Measurements from ENCODE around the gene CD38.
"Not testable (repeated sequence)": the region's sequence is repeated elsewhere in the genome, so short reads cannot be mapped to it uniquely, and the experiment has no call there.

The CD38 gene

DNA sequence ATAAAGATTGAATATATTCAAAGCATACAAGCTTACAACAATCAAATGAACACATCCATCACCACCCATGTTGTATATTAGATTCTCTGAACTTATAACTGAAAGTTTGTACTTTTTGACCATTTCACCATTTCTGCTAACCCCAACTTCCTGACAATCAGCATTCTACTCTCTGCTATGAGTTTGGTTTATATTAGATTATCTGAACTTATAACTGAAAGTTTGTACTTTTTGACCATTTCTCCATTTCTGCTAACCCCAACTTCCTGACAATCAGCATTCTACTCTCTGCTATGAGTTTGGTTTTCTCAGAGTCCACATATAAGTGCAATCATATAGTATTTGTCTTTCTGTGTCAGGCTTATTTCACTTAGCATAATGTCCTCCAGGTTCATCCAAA, 15.7 kb upstream of the CD38 start:
- not testable (repeated sequence) for DNase-seq (ENCODE audit: low read depth in 2 of 2)

DNA sequence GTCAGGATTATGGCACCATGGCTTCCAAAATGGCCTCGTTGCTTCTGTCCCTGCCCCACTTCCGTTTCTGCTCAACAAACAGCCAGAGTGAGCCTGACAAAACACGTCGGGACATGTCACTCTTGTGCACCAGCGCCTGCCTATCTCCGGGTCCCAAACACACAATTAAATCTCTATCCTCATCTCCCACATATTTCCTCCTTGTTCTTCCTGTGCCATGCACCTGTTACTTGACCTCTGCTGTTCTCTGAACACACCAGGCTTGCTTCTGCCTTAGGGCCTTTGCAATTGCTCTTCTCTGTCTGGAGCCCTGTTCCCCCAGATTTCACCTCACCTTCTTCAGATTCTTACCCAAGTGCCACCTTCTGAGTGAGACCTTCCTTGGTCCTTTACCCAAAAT, 12.7 kb upstream of the CD38 start:
- no peak for DNase-seq (ENCODE audit: low read depth in 2 of 2)

DNA sequence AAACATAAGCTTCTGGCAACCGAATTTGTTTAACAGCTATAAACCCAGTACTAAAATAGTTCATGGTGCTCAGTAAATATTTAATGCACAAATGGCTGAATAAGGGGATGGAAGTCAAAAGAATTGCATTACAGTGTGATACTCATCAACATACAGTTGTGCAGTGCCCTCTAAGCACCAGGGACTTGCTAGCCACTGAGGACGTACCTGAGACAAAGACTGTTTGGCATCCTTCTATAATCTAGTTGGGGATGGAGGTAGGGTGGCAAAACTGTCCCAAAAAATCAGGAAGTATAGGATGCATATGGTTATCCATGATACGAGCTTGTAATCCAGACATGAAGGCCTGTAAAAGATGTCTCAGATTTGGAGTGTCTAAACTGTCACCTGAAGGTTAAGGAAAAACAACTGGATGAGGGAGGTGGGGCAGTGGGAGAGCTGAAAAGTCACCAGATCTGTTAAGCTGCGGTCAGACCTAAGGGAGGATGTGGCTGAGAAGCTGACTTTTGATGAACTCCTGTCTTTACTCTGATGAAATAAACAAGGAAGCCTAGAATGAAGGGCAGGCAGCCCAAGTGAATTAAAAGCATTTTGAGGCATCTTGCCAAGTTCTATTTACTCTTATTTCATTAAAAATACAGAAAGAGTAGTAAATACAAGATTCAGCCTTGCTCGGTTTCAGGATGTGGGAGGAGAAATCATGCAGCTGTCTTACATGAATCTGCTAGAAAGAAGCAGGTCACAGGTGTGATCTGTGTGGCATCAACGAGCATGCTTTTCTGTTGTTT, 12.0 kb upstream of the CD38 start:
- DNase-seq (ENCODE audit: low read depth in 2 of 2), result no peak

DNA sequence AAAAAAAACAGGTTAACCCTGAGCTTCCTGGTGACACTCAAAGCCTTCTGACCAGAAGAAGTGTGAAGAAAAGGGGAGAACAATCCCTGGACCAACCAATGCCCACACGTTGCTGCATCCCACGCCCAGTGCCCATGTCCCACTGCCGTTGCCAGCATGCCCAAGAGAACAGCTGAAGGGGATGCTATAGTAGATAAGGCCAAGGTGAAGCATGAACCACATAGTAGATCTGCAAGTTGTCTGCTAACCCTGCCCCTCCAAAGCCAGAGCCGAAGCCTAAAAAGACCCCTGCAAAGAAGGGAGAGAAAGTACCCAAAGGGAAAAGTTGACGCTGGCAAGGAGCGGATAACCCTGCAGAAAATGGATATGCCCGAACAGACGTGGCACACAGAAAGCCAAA, 11.3 kb upstream of the CD38 start:
- DNase-seq (ENCODE audit: low read depth in 2 of 2), result no peak

DNA sequence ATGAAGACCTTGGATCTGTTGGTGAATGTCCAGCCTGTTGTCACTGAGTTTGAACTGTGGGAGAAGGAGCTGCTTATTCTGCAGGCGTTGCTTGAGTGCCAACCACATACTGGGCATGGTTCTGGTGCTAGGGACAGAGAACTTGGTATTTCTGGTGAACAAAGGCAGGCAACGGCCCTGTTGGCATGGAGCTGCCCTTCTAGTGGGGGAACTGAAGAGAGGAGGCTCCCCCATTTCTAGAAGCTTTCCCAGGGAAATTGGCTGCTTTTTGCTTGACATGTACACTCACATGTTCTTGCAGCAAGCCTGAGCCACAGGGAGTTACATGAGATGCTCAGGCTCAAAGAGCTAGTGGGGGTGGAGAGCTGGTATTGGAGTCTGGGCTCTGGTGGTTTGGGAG, 8.9 kb upstream of the CD38 start:
- DNase-seq (ENCODE audit: low read depth in 2 of 2), result no peak

DNA sequence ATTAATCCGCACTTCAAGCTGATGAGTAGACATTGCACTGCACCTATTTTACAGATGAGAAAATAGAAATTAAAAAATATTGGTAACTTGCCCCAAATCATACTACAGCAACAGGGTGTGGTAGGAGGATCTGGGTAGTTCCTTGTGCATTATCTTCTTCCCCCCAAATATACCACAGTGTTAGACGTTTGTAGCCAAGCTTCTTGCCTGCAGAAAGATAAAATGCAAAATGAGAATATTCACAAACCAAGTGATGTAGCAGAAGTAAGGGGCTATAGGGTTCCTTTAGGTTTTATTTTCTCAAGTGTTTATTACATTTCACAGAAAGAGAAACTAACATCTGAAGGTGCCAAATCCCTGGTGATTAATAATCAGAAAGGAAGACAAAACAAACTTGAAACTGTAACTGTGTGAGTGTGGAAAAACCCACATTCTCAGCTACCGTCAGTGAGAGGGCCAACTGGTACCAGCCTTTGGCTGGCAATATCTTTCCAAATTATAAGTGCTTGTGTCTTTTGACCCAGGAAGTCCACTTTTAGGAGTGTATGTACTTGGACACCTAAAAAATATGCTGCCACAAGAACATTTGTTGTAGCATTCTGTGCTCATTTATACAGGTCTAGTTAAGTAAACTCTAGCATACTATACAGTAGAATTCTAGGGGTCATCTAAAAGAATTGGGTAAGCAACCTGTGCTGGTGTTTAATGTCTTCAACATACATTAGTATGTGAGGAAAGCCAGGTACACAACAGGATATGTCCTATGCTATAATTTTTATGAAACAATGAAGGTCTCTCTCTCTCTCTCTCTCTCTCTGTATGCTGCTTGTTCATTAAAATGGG, 6.7 kb upstream of the CD38 start:
- DNase-seq (ENCODE audit: low read depth in 2 of 2), result no peak

DNA sequence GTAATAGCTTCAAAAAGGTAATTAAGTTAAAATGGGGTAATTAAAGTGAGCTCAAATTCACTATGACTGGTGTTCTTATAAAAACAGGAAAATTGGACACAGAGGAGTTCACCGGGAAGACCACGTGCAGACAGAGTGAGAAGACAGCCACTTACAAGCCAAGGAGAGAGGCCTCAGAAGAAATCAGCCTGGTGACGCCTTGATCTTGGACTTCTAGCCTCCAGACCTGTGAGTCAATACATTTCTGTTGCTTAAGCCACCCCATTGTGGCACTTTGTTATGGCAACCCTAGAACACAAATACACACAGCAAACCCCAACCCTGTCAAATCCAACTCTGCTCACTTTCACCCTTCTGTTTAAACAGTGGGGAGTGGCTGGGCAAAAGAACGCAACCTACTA, 4.1 kb upstream of the CD38 start:
- no peak for DNase-seq (ENCODE audit: low read depth in 2 of 2)

DNA sequence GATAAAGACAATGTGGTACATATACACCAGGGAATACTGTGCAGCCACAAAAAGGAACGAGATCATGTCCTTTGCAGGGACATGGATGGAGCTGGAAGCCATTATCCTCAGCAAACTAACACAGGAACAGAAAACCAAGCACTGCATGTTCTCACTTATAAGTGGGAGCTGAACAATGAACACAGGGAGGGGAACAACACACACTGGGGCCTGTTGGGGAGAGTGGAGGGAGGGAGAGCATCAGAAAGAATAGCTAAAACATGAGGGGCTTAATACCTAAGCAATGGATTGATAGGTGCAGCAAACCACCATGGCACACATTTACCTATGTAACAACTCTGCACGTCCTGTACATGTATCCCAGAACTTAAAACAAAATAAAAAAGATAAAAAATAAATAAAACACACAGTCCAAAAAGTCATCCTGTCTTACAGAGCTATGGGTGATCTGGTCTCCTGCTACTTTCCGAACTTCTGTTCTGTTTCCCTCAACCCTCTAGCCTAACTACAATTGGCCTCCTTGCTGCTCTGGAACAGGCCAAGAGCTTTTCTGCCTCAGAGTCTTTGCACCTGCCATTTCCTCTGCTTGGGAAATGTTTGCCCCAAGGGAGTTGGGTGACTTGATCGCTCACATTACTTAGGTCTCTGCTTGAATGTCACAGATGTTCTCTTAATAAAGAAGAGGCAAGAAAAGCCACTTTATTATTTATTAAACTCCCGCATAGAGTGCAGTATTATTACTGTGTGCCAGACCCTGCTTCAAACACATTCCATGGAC, 1.1 kb upstream of the CD38 start:
- DNase-seq (ENCODE audit: low read depth in 2 of 2), result no peak

DNA sequence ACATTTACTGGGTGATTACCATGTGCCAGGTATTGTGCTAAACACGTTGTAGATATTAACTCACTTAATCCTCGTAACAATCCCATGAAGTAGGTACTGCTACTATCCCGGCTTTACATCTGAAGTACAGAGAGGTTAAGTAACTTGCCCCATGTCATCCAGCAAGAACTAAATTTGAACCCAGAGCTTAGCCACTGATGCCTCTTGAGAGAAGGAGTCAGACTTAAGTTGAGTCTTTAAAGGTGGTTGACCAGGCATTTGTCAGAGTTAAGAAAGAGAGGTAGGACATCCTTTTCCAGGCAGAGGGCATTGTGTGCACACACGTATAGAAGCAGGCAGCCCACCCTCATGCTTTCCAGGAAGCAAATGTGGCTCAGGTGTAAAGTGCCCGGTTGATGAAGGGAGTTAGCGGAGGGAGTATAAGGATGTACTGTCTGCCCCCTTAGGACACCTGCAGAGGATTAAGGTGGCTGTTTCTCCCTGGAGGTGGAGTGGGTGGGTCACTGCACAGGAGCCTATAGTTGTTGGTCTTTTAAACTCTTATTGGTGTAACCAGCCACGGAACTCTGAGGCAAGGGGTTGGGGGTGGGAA, 335 bp upstream of the CD38 start:
- DNase-seq (ENCODE audit: low read depth in 2 of 2), result no peak

DNA sequence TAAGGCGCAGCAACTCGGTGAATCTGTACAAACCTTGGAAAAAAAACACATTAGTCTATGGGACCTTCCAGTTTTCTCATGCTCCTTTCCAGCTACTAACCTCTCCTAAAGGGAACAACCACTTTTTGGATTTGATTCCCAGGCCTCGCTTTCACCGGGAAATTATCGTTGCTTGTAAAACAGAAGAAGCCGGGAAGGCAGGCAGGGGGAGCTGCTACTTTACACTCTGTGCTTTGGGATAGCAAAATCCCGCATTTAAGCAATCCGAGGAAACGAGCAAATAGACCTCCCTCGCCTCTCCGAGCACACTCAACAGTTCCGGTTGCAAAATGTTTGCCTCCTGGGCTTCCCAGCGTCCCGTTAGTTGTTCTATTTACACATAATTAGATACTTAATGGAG, 1.2 kb downstream of the CD38 start:
- DNase-seq (ENCODE audit: low read depth in 2 of 2), result no peak

DNA sequence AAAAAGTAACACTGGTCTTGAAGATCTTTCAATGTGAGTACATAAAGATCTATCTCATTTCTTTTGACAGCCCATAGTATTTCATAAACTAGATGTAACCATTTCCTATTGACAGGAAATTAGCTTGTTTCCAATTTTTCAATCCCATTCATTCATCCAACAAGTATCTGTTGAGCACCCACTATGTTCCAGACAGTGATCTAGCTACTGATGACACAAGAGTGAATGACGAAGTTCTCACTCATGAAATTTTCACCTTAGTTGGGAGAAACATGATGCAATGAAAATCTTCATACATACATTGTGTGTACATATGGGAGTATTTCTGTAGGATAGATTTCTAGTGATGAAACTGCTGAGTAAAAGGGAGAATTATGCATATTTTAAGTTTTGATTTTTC, 1.7 kb downstream of the CD38 start:
- DNase-seq (ENCODE audit: low read depth in 2 of 2), result no peak

DNA sequence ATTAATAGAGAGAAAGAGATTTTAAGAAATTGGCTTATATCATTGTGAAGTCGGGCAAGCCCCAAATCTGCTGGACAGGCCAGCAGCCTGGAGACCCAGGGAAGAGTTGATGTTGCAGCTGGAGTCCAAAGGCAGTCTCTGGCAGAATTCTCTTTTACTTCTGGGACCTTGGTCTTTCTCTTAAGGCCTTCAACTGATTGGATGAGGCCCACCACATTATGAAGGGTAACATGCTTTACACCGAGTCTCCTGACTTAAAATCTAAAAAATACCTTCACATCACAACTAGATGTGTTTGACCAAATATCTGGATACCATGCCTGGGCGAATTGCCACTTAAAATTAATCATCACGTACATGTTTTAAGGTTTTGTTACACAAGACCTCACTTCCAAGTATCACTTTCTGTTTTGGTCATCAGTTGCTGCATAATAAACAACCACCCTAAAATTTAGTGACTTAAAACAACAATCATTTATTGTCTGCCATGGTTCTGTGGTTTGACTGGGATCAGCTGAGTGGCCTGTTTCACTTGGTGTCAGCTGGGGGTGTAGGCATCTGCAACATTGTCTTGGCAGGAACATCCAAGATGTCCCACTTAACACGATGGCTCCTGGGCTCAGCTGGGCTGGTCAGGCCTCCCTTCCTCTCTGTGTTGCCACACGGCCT, 3.4 kb downstream of the CD38 start:
- no peak for DNase-seq (ENCODE audit: low read depth in 2 of 2)

DNA sequence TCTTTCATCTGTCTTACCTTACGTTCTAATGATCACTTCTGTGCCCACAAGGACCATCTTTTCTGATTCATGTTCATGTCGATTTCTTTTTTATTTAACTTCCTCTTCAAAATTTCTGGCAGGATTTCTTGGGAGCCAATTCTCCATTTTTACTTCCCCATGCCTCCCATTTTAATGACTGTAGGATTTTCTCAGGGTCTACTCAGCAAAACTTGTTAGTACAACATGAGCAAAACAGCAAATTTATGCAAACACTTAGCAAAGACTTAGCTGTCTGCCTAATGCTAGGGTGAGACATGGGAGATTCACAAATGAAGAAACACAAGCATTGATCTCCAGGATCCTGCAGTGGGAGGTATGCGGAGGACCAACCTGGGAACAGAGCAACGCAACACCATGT, 5.5 kb downstream of the CD38 start:
- no peak for DNase-seq (ENCODE audit: low read depth in 2 of 2)

DNA sequence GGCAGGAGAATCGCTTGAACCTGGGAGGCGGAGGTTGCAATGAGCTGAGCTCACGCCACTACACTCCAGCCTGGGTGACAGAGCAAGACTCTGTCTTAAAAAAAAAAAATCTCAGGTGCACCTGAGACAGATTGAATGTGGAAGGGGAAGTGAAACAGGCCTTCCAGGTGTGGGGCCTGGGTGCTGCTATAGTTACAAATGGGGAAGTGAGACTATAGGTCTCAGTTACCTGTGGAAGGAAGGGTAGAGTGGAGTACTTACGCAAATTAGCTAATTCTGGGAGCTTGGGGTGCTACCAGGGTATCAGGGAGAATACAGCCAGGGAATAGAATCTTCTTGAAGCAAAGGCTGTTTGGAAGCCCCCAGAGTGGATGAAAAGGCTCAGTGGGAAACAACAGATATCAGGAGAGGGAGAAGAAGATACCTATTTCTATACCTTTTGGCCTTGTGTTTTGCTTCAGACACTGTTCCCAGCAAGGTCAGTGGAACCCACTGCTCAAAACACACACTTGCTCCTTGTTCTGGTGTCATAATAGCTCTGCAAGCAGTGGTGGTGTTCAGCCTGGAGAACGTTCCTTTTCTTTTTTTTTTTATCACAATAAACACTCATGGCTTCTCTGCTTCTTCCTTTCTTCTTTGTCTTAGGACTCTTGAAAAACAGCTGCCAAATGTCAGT, 7.0 kb downstream of the CD38 start:
- DNase-seq (ENCODE audit: low read depth in 2 of 2), result no peak

DNA sequence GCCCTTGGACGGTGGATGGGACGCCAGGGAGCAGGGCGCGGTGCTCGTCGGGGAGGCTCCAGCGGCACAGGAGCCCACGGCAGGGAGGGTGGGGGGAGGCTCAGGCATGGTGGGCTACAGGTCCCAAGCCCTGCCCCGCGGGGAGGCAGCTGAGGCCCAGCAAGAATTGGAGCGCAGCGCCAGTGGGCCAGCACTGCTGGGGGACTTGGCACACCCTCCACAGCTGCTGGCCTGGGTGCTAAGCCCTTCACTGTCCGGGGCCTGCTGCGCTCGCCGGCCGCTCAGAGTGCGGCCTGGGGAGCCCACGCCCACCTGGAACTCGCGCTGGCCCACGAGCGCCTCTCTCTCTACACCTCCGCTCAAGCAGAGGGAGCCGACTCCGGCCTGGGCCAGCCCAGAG, 8.6 kb downstream of the CD38 start:
- DNase-seq (ENCODE audit: low read depth in 2 of 2), result no peak

DNA sequence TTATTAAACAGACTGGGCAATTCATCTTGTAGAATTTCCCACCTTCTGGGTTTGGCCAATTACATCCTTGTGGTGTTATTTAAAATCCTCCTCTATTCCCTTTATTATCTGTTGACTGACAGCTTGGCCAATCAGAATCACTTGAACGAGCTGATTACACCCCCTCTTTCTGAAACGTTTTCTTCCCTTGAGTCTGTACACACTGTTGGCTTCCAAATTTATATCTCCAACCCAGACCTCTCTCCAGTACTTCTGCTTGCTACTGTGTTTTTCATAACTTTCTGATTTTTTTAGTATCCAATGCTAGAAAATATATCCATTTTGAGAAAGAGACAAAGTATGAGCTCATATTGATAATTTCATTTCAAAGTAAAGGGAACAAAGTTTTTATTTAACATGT, 14.8 kb downstream of the CD38 start:
- DNase-seq (ENCODE audit: low read depth in 2 of 2), result no peak

DNA sequence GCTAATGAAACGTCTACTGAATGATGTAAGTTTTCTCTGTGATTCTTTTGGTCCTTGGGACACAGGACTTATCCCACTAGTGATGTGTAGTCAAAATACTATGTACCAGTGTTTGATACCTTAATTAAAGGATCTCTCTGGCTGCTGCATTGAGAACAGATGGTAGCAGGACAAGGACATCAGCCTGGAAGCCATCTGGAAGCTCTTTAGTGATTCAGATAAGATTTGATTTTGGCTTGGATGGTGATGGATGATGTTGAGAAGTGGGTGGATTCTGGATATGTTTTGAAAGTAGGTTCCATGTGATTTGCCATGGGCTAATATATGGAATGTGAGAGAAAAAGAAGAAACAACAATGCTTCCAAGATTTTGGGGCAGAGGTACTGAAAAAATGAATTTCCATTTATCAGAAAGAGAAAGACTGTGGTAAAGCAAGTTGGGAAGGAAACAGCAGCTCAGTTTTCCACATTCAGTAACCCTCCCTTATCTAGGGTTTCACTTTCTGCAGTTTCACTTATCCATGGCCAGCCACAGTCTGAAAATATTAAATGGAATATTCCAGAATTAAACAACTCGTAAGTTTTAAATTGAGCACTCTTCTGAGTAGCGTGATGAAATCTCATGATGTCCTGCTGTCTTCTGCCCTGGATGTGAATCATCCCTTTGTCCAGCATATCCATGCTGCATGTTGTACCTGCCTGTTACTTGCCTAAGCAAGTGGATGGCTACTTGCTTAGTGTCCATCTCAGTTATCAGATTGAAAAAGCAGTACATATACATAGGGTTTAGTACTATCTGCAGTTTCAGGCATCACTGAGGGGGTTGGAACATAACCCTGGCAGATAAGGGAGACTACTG, 15.6 kb downstream of the CD38 start:
- no peak for DNase-seq (ENCODE audit: low read depth in 2 of 2)

DNA sequence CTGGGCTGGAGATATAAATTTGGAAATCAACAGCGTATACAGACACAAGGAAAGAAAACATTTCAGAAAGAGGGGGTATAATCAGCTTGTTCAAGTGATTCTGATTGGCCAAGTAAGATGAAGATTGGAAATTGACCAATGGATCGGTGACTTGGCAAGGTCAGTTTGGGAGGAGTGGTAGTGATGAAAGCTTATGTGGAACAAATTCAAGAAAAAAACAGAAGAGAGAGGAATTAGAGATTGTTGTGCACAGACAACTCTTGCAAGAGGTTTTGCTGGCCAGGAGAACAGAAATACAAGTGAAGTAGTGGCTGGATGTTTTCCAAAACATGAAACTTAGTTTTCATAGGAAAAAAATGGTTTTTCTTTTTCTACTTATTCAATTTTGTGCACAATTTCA, 16.3 kb downstream of the CD38 start:
- no peak for DNase-seq (ENCODE audit: low read depth in 2 of 2)

DNA sequence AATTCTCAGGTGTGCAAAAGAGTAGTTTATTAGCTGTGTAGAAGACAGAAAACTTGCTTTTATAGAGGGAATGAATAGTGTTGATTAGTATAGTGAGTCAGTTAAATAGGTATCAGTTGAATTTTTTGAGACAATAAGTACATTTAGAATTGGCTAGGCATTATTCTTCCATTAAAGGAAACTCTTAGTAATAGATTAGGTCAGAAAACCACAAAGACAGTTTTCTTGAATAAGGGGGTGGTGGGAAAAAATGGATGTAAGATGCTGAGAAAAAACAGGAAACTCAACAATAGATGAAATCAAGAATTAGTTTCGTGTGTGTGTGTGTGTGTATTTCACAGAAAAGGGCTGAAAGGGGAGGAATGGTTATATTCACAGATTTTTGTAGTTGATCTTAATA, 16.8 kb downstream of the CD38 start:
- DNase-seq (ENCODE audit: low read depth in 2 of 2), result no peak

DNA sequence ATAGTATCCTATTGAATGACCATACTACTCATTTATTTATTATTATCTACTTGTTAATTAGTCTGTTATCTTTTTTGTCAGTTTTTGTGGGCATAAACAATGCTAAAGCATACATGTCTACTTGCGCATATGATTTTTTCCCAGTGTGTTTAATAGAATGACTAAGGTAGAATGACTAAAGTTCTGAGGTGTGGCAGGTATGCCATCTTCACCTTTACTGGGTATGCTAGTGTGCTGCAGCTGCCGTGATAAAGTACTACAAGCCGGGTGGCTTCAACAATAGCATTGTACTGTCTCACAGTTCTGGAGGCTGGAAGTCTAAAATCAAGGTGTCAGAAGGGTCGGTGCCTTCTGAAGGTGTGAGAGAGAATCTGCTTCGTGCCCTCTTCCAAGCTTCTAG, 19.2 kb downstream of the CD38 start:
- DNase-seq (ENCODE audit: low read depth in 2 of 2), result no peak
